ENCODE results near the gene PTGIS.
"Not testable (repeated sequence)": the region's sequence is repeated elsewhere in the genome, so short reads cannot be mapped to it uniquely, and the experiment has no call there.

The PTGIS gene

GRCh38 chr20:49579874-49580812, 12.2 kb upstream of the PTGIS start:
- DNase-seq (ENCODE audit: low spot score): no peak

GRCh38 chr20:49579195-49579594, 11.3 kb upstream of the PTGIS start:
- DNase-seq (ENCODE audit: low spot score): no peak

- no peak for DNase-seq (ENCODE audit: low spot score)
Observed at GRCh38 chr20:49578436-49578835, 10.5 kb upstream of the PTGIS start.

DNA sequence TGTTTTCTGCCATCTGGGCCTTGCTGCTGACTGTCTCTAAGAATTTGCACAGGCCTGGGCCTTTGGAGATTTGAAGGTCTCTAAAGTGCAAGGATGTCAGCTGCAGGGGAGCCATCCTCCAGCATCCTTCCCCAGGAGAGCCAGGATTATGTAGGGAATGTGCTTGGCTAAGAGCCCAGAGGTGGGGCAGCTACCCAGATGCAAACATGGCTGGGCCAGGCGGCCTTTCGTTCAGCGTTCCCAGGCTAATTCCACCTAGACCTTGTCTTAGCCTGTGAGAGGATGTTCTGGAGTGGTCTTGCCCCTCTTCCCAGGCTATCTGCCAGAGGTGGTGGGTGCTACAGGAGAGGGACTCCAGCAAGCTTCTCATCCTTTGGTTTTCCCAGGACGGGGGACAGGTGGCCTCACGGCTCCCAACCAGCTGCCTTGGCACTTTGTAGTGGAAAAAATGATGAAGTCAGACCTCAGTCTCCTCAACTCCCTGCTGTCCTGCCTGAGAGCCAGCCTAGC, 7.7 kb upstream of the PTGIS start:
- peak; percentile 86 for DNase-seq (ENCODE audit: low spot score)

DNA sequence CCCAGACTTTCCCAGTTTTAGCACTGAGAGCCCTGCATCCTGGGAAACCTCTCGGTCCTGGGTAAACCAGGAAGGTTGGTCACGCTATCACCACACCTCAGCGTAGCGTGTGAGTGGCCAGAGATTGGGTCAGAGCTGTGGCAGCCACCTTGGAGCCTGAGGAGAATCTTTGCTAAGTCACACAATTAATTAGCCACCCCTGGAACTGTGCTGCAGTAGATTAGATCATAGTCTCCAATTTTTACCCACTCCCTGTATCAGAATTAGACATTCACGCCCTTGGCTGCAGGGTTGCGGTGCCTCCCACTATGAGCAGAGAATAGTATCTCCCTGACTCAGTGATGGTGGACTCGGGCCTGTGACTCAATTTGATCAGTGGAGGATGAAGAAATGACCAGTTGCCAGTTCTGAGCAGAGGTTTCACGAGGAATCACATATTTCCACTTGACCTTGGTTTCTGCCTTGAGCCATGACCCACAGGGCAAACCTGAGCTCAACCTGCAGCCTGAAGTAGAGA, 6.0 kb upstream of the PTGIS start:
- no peak for DNase-seq (ENCODE audit: low spot score)

GRCh38 chr20:49572857-49573256, 4.9 kb upstream of the PTGIS start:
- no peak for DNase-seq (ENCODE audit: low spot score)

GRCh38 chr20:49571553-49571835, 3.6 kb upstream of the PTGIS start:
- DNase-seq (ENCODE audit: low spot score): no peak

DNA sequence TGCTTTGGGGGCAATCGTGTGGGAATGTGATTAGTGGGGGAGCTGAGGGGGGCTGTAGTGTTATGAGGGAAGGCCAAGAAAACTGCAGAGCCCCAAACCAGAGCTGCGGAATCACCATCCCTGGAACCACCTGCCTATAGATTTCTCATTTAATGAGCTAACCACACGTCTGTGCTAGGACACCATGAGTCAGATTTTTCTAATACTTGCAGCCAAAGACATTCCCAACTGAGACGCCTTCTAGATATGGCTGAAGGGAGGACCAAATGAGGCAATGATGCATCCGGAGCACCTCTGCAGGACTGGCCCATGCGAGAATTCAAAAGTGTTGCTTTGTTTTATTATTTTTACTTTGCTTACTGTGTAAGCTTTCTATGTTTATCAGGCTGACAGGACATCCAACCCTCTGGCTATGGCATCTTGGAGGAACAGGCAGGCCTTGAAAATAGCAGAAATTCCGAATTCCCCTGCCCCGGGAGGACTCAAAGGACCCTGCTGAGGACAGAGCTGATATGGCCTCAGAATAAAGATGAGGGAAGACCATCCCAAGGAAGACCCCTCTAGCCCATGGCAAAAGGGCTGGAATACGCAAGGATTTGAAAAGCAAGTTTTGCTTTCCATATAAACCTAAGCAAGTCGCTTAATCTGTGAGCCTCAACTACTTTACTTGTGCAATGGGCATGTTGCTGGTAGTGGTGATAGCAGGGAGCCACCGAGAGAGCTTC, 3.1 kb upstream of the PTGIS start:
- no peak for DNase-seq (ENCODE audit: low spot score)

DNA sequence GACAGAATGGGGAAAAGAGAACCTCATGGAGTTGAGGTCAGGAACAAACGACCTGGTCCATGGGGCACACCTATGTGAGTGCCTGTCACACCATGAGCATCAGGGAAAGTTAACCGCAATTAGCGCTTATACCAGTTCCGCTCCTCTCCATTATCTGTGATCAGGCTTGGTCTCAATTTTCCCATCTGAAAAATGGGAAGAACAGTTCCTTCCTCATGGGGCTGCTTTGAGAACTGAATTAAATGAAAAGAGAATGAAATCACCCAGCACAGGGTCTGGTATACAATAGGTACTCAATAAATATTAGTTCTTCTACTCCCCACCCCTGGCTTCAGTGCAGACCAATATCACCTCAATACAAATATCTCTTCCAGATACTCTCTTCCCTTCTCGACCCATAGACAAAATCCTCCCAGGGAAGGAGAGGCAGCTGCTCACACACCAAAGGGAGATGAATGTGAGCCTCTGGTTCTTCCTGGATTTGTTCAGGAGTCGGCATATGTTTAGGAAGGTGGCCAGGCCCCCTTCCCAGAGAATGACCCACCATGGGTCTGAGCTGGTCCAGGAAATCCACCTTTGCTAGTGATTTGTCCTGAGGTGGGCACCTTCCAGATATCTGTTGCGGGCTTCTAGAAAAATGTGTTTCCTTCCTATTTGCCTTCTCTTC, 2.4 kb upstream of the PTGIS start:
- DNase-seq (ENCODE audit: low spot score): no peak

DNA sequence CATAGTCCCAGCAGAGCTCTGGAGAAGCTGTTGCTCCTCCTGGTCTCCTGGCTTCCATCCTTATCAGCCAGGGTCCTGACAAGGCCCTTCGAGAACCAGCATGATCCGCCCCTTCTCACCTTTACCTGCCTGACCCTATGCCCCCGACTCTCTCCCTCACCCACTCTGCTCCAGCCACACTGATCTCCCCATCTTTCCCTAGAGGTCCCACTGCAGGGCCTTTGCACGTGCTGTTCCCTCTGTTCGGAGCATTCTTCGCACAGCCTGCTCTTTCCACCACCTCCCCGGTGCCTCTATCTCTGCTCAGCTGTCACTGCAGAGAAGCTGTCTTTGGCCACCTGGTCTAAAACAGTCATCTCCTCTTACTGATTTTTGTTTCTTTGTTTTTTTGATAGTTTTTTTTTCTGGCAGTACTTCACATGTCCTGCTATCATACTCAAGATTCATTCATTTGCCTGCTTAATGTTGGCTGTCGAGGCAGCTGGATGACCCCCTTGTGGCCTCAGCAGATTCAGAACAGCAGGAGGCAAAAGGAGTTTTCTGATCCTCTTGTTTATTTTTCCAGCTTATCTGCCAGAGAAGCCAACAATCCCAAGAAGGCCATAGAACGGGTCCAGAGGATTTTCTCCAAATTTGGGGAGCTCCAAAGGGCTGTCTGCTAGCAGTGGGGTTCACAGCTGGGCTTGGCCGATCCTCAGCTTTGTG, 1.6 kb upstream of the PTGIS start:
- no peak for DNase-seq (ENCODE audit: low spot score)

- DNase-seq (ENCODE audit: low spot score): no peak
Observed at GRCh38 chr20:49568278-49569151, 578 bp upstream of the PTGIS start.

DNA sequence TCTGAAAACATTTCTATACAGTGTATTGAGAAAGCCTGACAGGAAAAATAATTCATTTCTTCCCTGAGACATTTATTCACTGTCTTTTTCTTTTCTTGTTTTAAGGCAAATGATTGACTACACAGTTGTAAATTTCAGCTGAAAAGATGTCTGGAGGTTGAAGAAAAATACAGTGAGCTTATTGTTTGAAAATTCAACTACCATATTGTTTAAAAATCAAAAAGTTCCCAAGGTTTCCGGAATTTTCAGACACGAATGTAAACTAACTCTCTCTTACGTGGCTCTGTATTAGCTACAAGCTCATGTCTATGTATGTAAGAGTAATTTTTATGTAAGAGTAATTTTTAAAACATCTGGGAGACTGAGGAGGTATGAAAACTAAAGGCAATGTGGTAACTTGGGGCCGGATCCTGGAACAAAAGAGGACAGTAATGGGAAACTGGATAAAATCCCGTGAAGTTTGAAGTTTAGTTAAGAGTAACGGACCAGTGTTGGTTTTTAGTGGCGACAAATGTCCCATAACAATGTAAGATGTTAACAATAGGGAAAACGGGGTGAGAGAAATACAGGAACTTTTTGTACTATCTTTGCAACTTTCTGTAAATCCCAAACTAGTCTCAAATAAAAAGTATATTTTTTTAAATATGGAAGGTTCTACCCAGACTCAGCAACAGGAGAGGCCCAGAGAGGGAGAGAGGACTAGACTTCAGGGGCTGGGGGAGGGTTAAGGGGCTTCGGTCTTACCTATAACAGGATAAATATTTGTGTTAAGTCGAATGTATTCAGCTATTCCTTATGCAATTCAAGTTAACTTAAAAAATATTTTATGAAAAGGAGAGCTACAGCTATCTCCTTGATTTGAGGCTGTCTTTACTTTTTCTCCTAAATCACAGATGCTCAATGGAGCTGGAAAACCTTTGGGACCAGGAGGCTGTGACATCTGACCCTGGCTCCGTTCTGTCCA, 1.3 kb downstream of the PTGIS start:
- no peak for DNase-seq (ENCODE audit: low spot score)

GRCh38 chr20:49564991-49565390, 2.9 kb downstream of the PTGIS start:
- DNase-seq (ENCODE audit: low spot score): not testable (repeated sequence)

DNA sequence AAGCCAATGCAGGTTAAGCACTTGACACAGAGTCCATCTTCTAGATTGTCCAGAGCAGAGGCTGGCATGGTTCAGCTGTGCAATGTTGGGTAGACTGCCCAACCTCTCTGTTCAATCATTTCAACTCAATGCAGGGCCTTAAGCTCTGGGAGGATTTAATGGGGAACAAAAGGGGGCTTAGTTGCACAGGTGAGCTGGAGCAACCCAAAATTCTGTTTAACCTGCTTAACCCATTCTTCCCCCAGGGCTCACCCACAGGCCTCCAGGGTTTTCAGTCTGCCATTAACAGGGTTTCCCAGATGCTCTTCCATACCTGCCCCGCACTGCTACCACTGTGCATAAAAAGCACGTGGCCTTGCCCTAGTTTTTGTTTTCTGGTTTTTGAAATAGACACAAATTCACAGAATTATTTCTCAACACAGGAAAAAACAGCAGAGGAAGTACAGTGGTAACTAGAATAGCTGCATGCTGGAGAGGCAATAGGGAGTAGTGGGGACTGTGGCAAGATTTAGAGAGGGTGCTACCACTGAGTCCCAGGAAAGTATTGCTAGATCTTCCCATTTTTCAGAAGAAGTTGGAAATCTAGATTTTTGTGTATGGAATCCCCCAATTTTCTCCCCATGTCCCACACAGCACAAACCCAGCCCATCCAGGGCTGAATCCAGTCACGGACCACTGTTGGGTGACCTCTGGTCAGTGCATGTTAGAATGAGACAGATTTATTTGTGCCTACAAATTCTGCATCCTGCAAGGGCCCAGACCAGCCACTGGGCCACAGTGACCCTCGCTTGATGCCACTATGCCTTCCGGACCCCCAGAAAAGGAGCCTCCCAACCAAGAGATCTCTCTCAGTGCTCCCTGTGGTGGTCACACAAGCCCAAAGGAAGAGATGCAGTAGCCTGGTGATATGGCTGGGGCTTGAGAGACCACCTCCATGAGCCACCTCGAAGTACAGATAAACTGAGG, 4.6 kb downstream of the PTGIS start:
- DNase-seq (ENCODE audit: low spot score): no peak

- no peak for DNase-seq (ENCODE audit: low spot score)
Observed at GRCh38 chr20:49562311-49563014, 5.5 kb downstream of the PTGIS start.

GRCh38 chr20:49561806-49562205, 6.1 kb downstream of the PTGIS start:
- no peak for DNase-seq (ENCODE audit: low spot score)

- DNase-seq (ENCODE audit: low spot score): no peak
Observed at GRCh38 chr20:49561256-49561655, 6.7 kb downstream of the PTGIS start.

DNA sequence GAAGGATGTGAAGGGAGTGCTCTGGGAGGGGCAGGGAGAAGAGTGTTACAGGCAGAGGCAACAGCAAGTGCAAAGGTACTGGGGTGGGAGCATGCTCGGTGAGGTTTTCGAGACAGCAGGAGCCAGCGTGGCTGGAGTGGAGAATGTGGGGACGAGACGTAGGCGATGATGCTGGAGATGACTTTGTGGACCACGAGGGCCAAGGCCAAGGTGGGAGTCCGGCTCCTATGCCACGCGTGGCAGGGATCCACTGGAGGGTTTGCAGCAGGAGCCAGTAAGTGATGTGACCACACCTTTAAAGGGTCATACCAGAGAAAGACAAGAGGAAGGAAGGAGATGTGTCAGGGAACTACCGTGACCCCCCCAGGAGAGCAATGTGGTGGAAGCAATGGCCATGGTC, 7.3 kb downstream of the PTGIS start:
- no peak for DNase-seq (ENCODE audit: low spot score)

Measured in D341Med (cell line).